MCF 10A (cell line): ENCODE measurements around the gene HECW1. TPM values are rescaled to one million over a fixed set of nuclear protein-coding genes. Genes with fewer than 3 reads are reported as not detected.

ENCODE experiments used
- BruUV-seq: library from RNA; stranded (reverse); fragments of 400-500 nt; replicated peaks from 2 replicates; lab custom pipeline; 2021; lab: Mats Ljungman, UMichigan
- CTCF ChIA-PET: fragments of 300-600 bp; sonication (Branson Sonifier 250); formaldehyde crosslinking; extraction: SDS; loops from one replicate; lab custom pipeline; 2021; ENCODE audit warnings: antibody characterized with exemption, inconsistent platforms; lab: Yijun Ruan, JAX
- POLR2A ChIA-PET: fragments of 300-600, 350-650 bp; sonication (Branson Sonifier 250); formaldehyde crosslinking; extraction: SDS; loops from one replicate; lab custom pipeline; 2020; ENCODE audit warnings: antibody characterized with exemption, inconsistent platforms; lab: Yijun Ruan, JAX
- DNase-seq: peaks from one replicate; pipeline ENCODE4 v3.0.0-alpha.2; 2018; ENCODE audit not compliant: unreplicated experiment
- H3K27ac Mint-ChIP-seq: one replicate; pipeline ENCODE4 v1.8.0; 2022; ENCODE audit warnings: mild to moderate bottlenecking, low read depth, mixed read lengths; ENCODE audit not compliant: unreplicated experiment
- H3K27me3 Mint-ChIP-seq: one replicate; pipeline ENCODE4 v1.8.0; 2022; ENCODE audit warnings: mixed read lengths; ENCODE audit not compliant: insufficient read depth, unreplicated experiment
- H3K36me3 Mint-ChIP-seq: one replicate; pipeline ENCODE4 v1.8.0; 2022; ENCODE audit warnings: mild to moderate bottlenecking, moderate library complexity, mixed read lengths; ENCODE audit not compliant: insufficient read depth, unreplicated experiment
- H3K4me1 Mint-ChIP-seq: one replicate; pipeline ENCODE4 v1.8.0; 2022; ENCODE audit warnings: mixed read lengths; ENCODE audit not compliant: insufficient read depth, unreplicated experiment
- H3K4me3 Mint-ChIP-seq: one replicate; pipeline ENCODE4 v1.8.0; 2022; ENCODE audit warnings: mild to moderate bottlenecking, moderate library complexity, mixed read lengths; ENCODE audit not compliant: unreplicated experiment
- H3K9me3 Mint-ChIP-seq: one replicate; pipeline ENCODE4 v1.8.0; 2022; ENCODE audit warnings: mixed read lengths; ENCODE audit not compliant: unreplicated experiment
- CTCF ChIP-seq: fragments of 200-600 bp; IDR thresholded peaks from one replicate; pipeline ENCODE4 v1.8.0; 2022; ENCODE audit warnings: antibody characterized with exemption, mild to moderate bottlenecking; ENCODE audit not compliant: unreplicated experiment
- intact Hi-C: fragments of 100-400 bp; cut with micrococcal nuclease; formaldehyde crosslinking; loops from 2 replicates; pipeline ENCODE4 v1.14.1; 2022
- total RNA-seq: library from RNA; stranded (reverse); gene quantifications from 2 replicates; pipeline ENCODE4 v1.2.3, GENCODE V29; 2022

Gene HECW1
- total RNA-seq, 1 experiment from 2014 or later = not detected

DNA sequence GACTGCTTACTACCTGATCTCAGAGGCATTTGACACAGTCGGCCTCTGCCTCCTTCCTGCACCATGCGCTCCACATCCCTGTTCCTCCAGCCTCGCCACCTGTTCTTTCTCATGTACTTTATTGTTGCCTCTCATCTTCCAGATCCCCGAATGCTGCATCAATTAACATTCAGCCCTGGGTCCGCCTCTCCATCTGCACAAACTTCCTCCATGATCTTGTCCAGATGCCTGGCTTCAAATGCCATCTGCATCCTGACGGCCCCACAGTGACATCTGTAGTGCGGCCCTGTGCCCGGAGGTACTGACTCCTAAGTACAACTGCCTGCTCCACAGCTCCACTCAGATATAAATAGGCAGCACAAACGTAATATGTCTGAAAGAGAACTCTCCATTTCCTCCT lies 419.3 kb downstream of the HECW1 start:
- BruUV-seq = no TSS peak
- POLR2A ChIA-PET = no interaction called here
- no peak overlapping the region for H3K4me3 Mint-ChIP-seq

GRCh38 chr7:43533801-43534479 lies 421.5 kb downstream of the HECW1 start:
- Mint-ChIP-seq H3K36me3 (no peaks in the 10 kb centered on the region), H3K4me3 (no peak overlapping the region), H3K9me3 (no peaks in the 10 kb centered on the region), H3K27me3 (no peaks in the 10 kb centered on the region), H3K4me1 (peaks cover 34% of the 10 kb centered on the region), H3K27ac (no peak overlapping the region)
- no TSS peak for BruUV-seq
- ChIA-PET CTCF (no interaction called here), POLR2A (interaction anchor here (1.7 kb wide), 1 partner anchor 24 kb away, joined by 3 read pairs; no protein-coding TSS in a partner anchor)
- TF ChIP-seq CTCF = no peak
- intact Hi-C loops = no loop called here
- no peak for DNase-seq

More for the DNA sequence above, 419.3 kb downstream of the HECW1 start:
- Mint-ChIP-seq H3K36me3 (no peaks in the 10 kb centered on the region), H3K27ac (no peak overlapping the region), H3K27me3 (no peaks in the 10 kb centered on the region), H3K4me1 (peaks cover 31% of the 10 kb centered on the region), H3K9me3 (no peaks in the 10 kb centered on the region)
- CTCF ChIA-PET = no interaction called here
- intact Hi-C loops = no loop called here
- no peak for DNase-seq
- TF ChIP-seq CTCF = no peak

DNA sequence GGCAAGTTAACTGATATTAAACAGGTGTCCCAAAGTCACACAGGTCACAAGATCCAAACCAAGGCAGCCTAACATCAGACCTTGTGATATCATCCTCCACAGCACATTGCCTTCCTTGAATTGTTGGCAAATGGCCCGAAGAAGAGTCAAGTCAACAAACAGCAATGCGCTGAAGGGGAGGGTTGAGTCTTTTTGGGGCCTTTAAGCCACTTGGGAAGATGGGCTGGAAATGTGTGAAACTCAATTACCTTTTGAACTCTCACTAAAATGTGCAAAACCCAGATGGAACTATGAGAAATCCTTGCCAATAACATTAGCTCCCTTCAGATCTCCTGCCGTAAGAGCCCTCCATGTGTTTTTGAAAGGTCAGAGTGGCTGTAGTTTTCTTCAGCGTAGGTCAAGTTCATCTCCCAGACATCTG lies 422.6 kb downstream of the HECW1 start:
- BruUV-seq = no TSS peak
- Mint-ChIP-seq H3K4me3 (peak overlapping the region; percentile 8), H3K4me1 (peaks cover 34% of the 10 kb centered on the region), H3K27me3 (no peaks in the 10 kb centered on the region), H3K36me3 (no peaks in the 10 kb centered on the region), H3K27ac (peak overlapping the region; percentile 89), H3K9me3 (no peaks in the 10 kb centered on the region)
- intact Hi-C loops = no loop called here
- no peak for TF ChIP-seq CTCF
- ChIA-PET POLR2A (no interaction called here), CTCF (interaction anchor here (0.6 kb wide), 1 partner anchor 188 kb away, joined by 3 read pairs; no protein-coding TSS in a partner anchor)
- peak; percentile 67 for DNase-seq

DNA sequence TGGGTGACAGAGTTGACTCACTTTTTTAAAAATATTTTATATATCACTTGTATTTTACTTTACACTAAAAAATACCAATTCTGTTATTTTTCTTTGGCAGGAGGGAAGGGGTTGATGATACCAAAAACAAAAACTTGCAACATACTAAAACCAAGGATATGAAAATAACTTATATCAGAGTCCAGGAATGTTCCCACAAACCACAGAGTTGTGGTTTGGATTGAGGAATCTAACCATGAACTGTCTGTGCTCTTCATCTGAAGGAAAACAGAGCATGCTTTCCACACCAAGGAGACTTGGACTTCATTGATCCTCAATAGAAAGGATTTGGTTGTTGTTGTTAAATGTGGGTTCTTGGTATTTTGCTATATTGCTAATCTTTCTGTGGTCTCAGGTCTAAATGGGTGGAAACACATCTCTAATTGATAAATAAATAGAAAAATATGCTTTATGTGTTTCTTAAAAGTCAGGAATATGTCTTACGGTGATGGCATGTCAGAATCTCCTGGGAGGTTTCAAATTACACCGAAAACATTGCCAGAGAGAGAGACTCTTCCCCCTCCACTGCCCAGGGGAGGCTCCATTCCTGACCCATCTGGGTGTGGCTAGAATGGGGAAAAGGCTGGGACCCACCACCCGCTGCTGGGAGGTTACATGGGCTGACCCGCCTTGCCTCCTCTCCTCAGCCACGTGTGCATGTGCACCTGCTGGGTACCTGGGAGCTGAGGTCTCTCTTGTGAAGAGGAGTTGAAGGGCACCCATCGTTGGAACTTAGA lies 423.6 kb downstream of the HECW1 start:
- Mint-ChIP-seq H3K36me3 (no peaks in the 10 kb centered on the region), H3K9me3 (no peaks in the 10 kb centered on the region), H3K27ac (peak overlapping the region; percentile 89), H3K4me1 (peaks cover 34% of the 10 kb centered on the region), H3K27me3 (no peaks in the 10 kb centered on the region), H3K4me3 (no peak overlapping the region)
- peak; percentile 82 for DNase-seq
- POLR2A ChIA-PET = no interaction called here
- no peak for TF ChIP-seq CTCF
- CTCF ChIA-PET = interaction anchor here (0.6 kb wide), 1 partner anchor 187 kb away, joined by 3 read pairs; no protein-coding TSS in a partner anchor
- intact Hi-C loops = no loop called here
- BruUV-seq = no TSS peak
